HuH-7 (cell line): ENCODE results near the gene AAMP.

Experiments
- DNase-seq: peaks from one replicate; pipeline ENCODE4 v3.0.0; 2011; ENCODE audit warnings: low spot score

AAMP gene

GRCh38 chr2:218221000-218221399 lies 48.9 kb downstream of the AAMP start:
- no peak for DNase-seq

GRCh38 chr2:218219934-218220333 lies 50.0 kb downstream of the AAMP start:
- DNase-seq: no peak

- DNase-seq: no peak
Observed at GRCh38 chr2:218218268-218219185, 51.4 kb downstream of the AAMP start.

GRCh38 chr2:218217360-218218267 lies 52.3 kb downstream of the AAMP start:
- DNase-seq: peak; percentile 36

- peak; percentile 89 for DNase-seq
Observed at GRCh38 chr2:218216674-218217359, 53.1 kb downstream of the AAMP start, which contains the start of gene ARPC2. Gene ARPC2 (plus strand): TSS chr2:218217189. CDS start chr2:218217471, 282 bp downstream.

- no peak for DNase-seq
Observed at GRCh38 chr2:218216336-218216673, 53.6 kb downstream of the AAMP start.
